ENCODE data around the gene EFCAB14. TPM values are rescaled to one million over a fixed set of nuclear protein-coding genes. Genes with fewer than 3 reads are reported as not detected.

EFCAB14 gene
- total RNA-seq, 1 donor, result 63.7 TPM

GRCh38 chr1:46681333-46682034 lies 37.4 kb downstream of the EFCAB14 start:
- H3K9me3 ChIP-seq (ENCODE audit: low read depth, low read length), result no peaks in the 10 kb centered on the region
- H3K27ac ChIP-seq (ENCODE audit: low read depth, low read length), result no peak overlapping the region
- no peaks in the 10 kb centered on the region for H3K79me2 ChIP-seq (ENCODE audit: insufficient read depth, low read length)
- H2AFZ ChIP-seq (ENCODE audit: low read length), result no peak overlapping the region
- DNase-seq (ENCODE audit: insufficient read length, low spot score, missing footprints), result no peak
- H4K20me1 ChIP-seq (ENCODE audit: insufficient read depth, low read length), result no peaks in the 10 kb centered on the region
- no peak for TF ChIP-seq CTCF (IDR thresholded peaks at IDR 0.05; ENCODE audit: extremely low read depth, low read depth, low read length)
- H3K4me1 ChIP-seq (ENCODE audit: insufficient read depth, low read length), result no peaks in the 10 kb centered on the region
- no peaks in the 10 kb centered on the region for H3K27me3 ChIP-seq (ENCODE audit: insufficient read depth, low read length)
- H3K36me3 ChIP-seq (ENCODE audit: insufficient read depth, low read length), result peaks cover 86% of the 10 kb centered on the region
- no peak overlapping the region for H3K4me2 ChIP-seq (ENCODE audit: insufficient read depth, low read length)
- no peak overlapping the region for H3K4me3 ChIP-seq (ENCODE audit: insufficient read depth, low read length)

GRCh38 chr1:46679789-46680573 lies 38.9 kb downstream of the EFCAB14 start:
- Histone ChIP-seq H3K4me2 (ENCODE audit: insufficient read depth, low read length) (no peak overlapping the region), H3K79me2 (ENCODE audit: insufficient read depth, low read length) (no peaks in the 10 kb centered on the region), H3K36me3 (ENCODE audit: insufficient read depth, low read length) (peaks cover 83% of the 10 kb centered on the region), H3K27me3 (ENCODE audit: insufficient read depth, low read length) (no peaks in the 10 kb centered on the region), H3K27ac (ENCODE audit: low read depth, low read length) (no peak overlapping the region), H4K20me1 (ENCODE audit: insufficient read depth, low read length) (no peaks in the 10 kb centered on the region), H2AFZ (ENCODE audit: low read length) (no peak overlapping the region), H3K9me3 (ENCODE audit: low read depth, low read length) (no peaks in the 10 kb centered on the region), H3K4me1 (ENCODE audit: insufficient read depth, low read length) (no peaks in the 10 kb centered on the region), H3K4me3 (ENCODE audit: insufficient read depth, low read length) (no peak overlapping the region)
- DNase-seq (ENCODE audit: insufficient read length, low spot score, missing footprints), result no peak
- no peak for TF ChIP-seq CTCF (IDR thresholded peaks at IDR 0.05; ENCODE audit: extremely low read depth, low read depth, low read length)

GRCh38 chr1:46677339-46677738 lies 41.6 kb downstream of the EFCAB14 start:
- H3K4me3 ChIP-seq (ENCODE audit: insufficient read depth, low read length), result no peak overlapping the region
- H3K9me3 ChIP-seq (ENCODE audit: low read depth, low read length), result no peaks in the 10 kb centered on the region
- no peaks in the 10 kb centered on the region for H3K27me3 ChIP-seq (ENCODE audit: insufficient read depth, low read length)
- no peak for DNase-seq (ENCODE audit: insufficient read length, low spot score, missing footprints)
- H4K20me1 ChIP-seq (ENCODE audit: insufficient read depth, low read length), result no peaks in the 10 kb centered on the region
- no peak overlapping the region for H3K27ac ChIP-seq (ENCODE audit: low read depth, low read length)
- no peaks in the 10 kb centered on the region for H3K4me1 ChIP-seq (ENCODE audit: insufficient read depth, low read length)
- H2AFZ ChIP-seq (ENCODE audit: low read length), result no peak overlapping the region
- no peaks in the 10 kb centered on the region for H3K79me2 ChIP-seq (ENCODE audit: insufficient read depth, low read length)
- no peak overlapping the region for H3K4me2 ChIP-seq (ENCODE audit: insufficient read depth, low read length)
- H3K36me3 ChIP-seq (ENCODE audit: insufficient read depth, low read length), result peaks cover 60% of the 10 kb centered on the region
- TF ChIP-seq CTCF (IDR thresholded peaks at IDR 0.05; ENCODE audit: extremely low read depth, low read depth, low read length), result no peak

GRCh38 chr1:46676531-46676930 lies 42.4 kb downstream of the EFCAB14 start:
- DNase-seq (ENCODE audit: insufficient read length, low spot score, missing footprints), result no peak
- Histone ChIP-seq H4K20me1 (ENCODE audit: insufficient read depth, low read length) (no peaks in the 10 kb centered on the region), H3K4me2 (ENCODE audit: insufficient read depth, low read length) (no peak overlapping the region), H3K4me1 (ENCODE audit: insufficient read depth, low read length) (no peaks in the 10 kb centered on the region), H2AFZ (ENCODE audit: low read length) (no peak overlapping the region), H3K9me3 (ENCODE audit: low read depth, low read length) (no peaks in the 10 kb centered on the region), H3K27me3 (ENCODE audit: insufficient read depth, low read length) (no peaks in the 10 kb centered on the region), H3K4me3 (ENCODE audit: insufficient read depth, low read length) (no peak overlapping the region), H3K27ac (ENCODE audit: low read depth, low read length) (no peak overlapping the region), H3K79me2 (ENCODE audit: insufficient read depth, low read length) (no peaks in the 10 kb centered on the region), H3K36me3 (ENCODE audit: insufficient read depth, low read length) (peaks cover 53% of the 10 kb centered on the region)
- TF ChIP-seq CTCF (IDR thresholded peaks at IDR 0.05; ENCODE audit: extremely low read depth, low read depth, low read length), result no peak

Measured in osteoblast (primary cell).